HepG2 (cell line): ENCODE data around the gene JMJD1C.
"Not testable (repeated sequence)": the region's sequence is repeated elsewhere in the genome, so short reads cannot be mapped to it uniquely, and the experiment has no call there.

Source experiments
- AKNA ChIP-seq: sonication (generic); formaldehyde crosslinking; IDR thresholded peaks from 2 replicates; pipeline ENCODE4 v1.4.0; 2020; ENCODE audit warnings: missing genetic modification reagents, borderline replicate concordance
- CHD2 ChIP-seq: IDR thresholded peaks from 2 replicates; pipeline ENCODE4 v1.6.1; 2011; ENCODE audit warnings: low read depth, low read length, improper control_type of control experiment
- JUNB ChIP-seq: sonication (generic); formaldehyde crosslinking; IDR thresholded peaks from 2 replicates; pipeline ENCODE4 v1.8.0; 2022; ENCODE audit warnings: missing genetic modification reagents, mild to moderate bottlenecking, borderline replicate concordance
- MYNN ChIP-seq: sonication (generic); formaldehyde crosslinking; IDR thresholded peaks from 2 replicates; pipeline ENCODE4 v1.4.0; 2020; ENCODE audit warnings: mild to moderate bottlenecking, low read depth, missing genetic modification reagents
- POLR2AphosphoS2 ChIP-seq: IDR thresholded peaks from 2 replicates; pipeline ENCODE4 v1.6.1; 2011; ENCODE audit warnings: low read depth, low read length, improper control_type of control experiment
- POLR2AphosphoS5 ChIP-seq: IDR thresholded peaks from 2 replicates; pipeline ENCODE4 v1.6.1; 2012; ENCODE audit warnings: low read depth, low read length
- RAD21 ChIP-seq: fragments of 450-650 bp; formaldehyde crosslinking; IDR thresholded peaks from 2 replicates; pipeline ENCODE4 v1.5.0; 2020; ENCODE audit warnings: mild to moderate bottlenecking
- REST ChIP-seq, 2 experiments: IDR thresholded peaks; 2 replicates each; pipeline ENCODE4 v1.6.1; 2011 to 2012; ENCODE audit warnings: low read length in 2 of 2, borderline replicate concordance in 1 of 2, low read depth in 1 of 2, mild to moderate bottlenecking in 1 of 2, moderate library complexity in 1 of 2
- THAP8 ChIP-seq: sonication (generic); formaldehyde crosslinking; IDR thresholded peaks from 2 replicates; pipeline ENCODE4 v1.5.1; 2020; ENCODE audit warnings: missing genetic modification reagents, mild to moderate bottlenecking, borderline replicate concordance
- ZNF788 ChIP-seq: sonication (generic); formaldehyde crosslinking; IDR thresholded peaks from 2 replicates; pipeline ENCODE4 v1.5.0; 2020; ENCODE audit warnings: mild to moderate bottlenecking, missing genetic modification reagents, borderline replicate concordance
- TF ChIP-seq, protein P1 (sequence below): sonication (generic); formaldehyde crosslinking; IDR thresholded peaks from 2 replicates; pipeline ENCODE4 v1.5.0; 2020; ENCODE audit warnings: mild to moderate bottlenecking, missing genetic modification reagents, moderate library complexity
- TF ChIP-seq, protein P2 (sequence below): sonication (generic); formaldehyde crosslinking; IDR thresholded peaks from 2 replicates; pipeline ENCODE4 v1.4.0; 2020; ENCODE audit warnings: missing genetic modification reagents; ENCODE audit errors: not compliant biosample characterization

DNA sequence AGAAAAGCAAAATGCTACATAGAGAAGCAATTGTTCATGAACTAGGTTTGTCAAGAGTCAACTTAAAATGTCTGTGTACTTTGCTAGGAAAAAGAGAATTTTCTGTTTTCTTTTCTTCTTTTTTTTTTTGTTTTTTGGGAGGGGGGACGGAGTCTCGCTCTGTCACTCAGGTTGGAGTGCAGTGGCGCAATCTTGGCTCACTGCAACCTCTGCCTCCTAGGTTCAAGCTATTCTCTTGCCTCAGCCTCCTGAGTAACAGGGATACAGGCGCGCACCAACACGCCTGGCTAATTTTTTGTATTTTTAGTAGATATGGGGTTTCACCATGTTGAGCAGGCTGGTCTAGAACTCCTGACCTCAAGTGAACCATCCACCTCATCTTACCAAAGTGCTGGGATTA lies 181.9 kb downstream of the JMJD1C start:
- not testable (repeated sequence) for TF ChIP-seq AKNA (CRISPR knock-in tag); POLR2AphosphoS2; MYNN; JUNB; RAD21 (CRISPR knock-in tag); CHD2; THAP8 (CRISPR knock-in tag); REST (IDR thresholded peaks at IDR 0.05; ENCODE audit: borderline replicate concordance in 1 of 2, low read depth in 1 of 2, low read length in 2 of 2); POLR2AphosphoS5; ZNF788 (CRISPR knock-in tag)
- TF ChIP-seq, protein P1, sequence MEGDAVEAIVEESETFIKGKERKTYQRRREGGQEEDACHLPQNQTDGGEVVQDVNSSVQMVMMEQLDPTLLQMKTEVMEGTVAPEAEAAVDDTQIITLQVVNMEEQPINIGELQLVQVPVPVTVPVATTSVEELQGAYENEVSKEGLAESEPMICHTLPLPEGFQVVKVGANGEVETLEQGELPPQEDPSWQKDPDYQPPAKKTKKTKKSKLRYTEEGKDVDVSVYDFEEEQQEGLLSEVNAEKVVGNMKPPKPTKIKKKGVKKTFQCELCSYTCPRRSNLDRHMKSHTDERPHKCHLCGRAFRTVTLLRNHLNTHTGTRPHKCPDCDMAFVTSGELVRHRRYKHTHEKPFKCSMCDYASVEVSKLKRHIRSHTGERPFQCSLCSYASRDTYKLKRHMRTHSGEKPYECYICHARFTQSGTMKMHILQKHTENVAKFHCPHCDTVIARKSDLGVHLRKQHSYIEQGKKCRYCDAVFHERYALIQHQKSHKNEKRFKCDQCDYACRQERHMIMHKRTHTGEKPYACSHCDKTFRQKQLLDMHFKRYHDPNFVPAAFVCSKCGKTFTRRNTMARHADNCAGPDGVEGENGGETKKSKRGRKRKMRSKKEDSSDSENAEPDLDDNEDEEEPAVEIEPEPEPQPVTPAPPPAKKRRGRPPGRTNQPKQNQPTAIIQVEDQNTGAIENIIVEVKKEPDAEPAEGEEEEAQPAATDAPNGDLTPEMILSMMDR (CRISPR knock-in tag), result not testable (repeated sequence)
- TF ChIP-seq, protein P2, sequence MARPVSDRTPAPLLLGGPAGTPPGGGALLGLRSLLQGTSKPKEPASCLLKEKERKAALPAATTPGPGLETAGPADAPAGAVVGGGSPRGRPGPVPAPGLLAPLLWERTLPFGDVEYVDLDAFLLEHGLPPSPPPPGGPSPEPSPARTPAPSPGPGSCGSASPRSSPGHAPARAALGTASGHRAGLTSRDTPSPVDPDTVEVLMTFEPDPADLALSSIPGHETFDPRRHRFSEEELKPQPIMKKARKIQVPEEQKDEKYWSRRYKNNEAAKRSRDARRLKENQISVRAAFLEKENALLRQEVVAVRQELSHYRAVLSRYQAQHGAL, result not testable (repeated sequence)
